Measurements from ENCODE around the gene COL16A1.

The COL16A1 gene

GRCh38 chr1:31640179-31640578 lies 63.6 kb downstream of the COL16A1 start:
- ChIA-PET POLR2A (no interaction called here), CTCF (interaction anchor here (1.7 to 2.3 kb wide), 2 partner anchors 106 to 149 kb away, joined by 5 to 7 read pairs; no protein-coding TSS in a partner anchor)
- no peak overlapping the region for H3K27ac ChIP-seq (ENCODE audit: extremely low read depth, low read depth, low read length)
- no peak overlapping the region for H3K4me3 ChIP-seq (ENCODE audit: low read depth, low read length)
- peaks cover 0 to 27% of the 10 kb centered on the region in 2 experiments; a peak in 1 of 3 replicates for H3K36me3 ChIP-seq (ENCODE audit: control insufficient read depth in 2 of 2, insufficient read depth in 1 of 2, low read length in 2 of 2)
- peaks cover 5% of the 10 kb centered on the region; the same call in 1 of the 2 replicates for H3K4me1 ChIP-seq (ENCODE audit: control insufficient read depth, insufficient read depth, low read length)
- no peak for TF ChIP-seq ZNF121 (tag by site-specific recombination; IDR thresholded peaks at IDR 0.05)
- no peak for TF ChIP-seq ZNF513 (tag by site-specific recombination; IDR thresholded peaks at IDR 0.05)
- no peak for TF ChIP-seq ZNF239 (tag by site-specific recombination; IDR thresholded peaks at IDR 0.05)
- TF ChIP-seq BCL11A (tag by site-specific recombination; IDR thresholded peaks at IDR 0.05; ENCODE audit: low read depth): no peak
- no peak for TF ChIP-seq ZNF350 (tag by site-specific recombination; IDR thresholded peaks at IDR 0.05)
- no peak for TF ChIP-seq ZNF280D (tag by site-specific recombination; IDR thresholded peaks at IDR 0.05)
- TF ChIP-seq EGR2 (tag by site-specific recombination; IDR thresholded peaks at IDR 0.05; ENCODE audit: low read depth): no peak
- H3K9me3 ChIP-seq (ENCODE audit: control insufficient read depth, insufficient read depth, low read depth, low read length): no peaks in the 10 kb centered on the region

GRCh38 chr1:31639543-31639942 lies 64.3 kb downstream of the COL16A1 start:
- POLR2A ChIA-PET: interaction anchor here (0.6 kb wide), 1 partner anchor 24 kb away, joined by 3 read pairs; no protein-coding TSS in a partner anchor
- Histone ChIP-seq H3K27ac (ENCODE audit: extremely low read depth, low read depth, low read length) (no peak overlapping the region), H3K4me3 (ENCODE audit: low read depth, low read length) (no peak overlapping the region), H3K4me1 (ENCODE audit: control insufficient read depth, insufficient read depth, low read length) (peaks cover 5% of the 10 kb centered on the region; the same call in 1 of the 2 replicates), H3K9me3 (ENCODE audit: control insufficient read depth, insufficient read depth, low read depth, low read length) (no peaks in the 10 kb centered on the region), H3K36me3 (ENCODE audit: control insufficient read depth in 2 of 2, insufficient read depth in 1 of 2, low read length in 2 of 2) (peaks cover 0 to 33% of the 10 kb centered on the region in 2 experiments; a peak in 1 of 3 replicates)
- peak; percentile 46; the same call in 1 of the 2 replicates for TF ChIP-seq ZNF692 (tag by site-specific recombination; IDR thresholded peaks at IDR 0.05)
- TF ChIP-seq ZFP69B (tag by site-specific recombination; IDR thresholded peaks at IDR 0.05): 0 out of 2 replicates have a peak, but pooled peaks have one; percentile 32
- no peak for TF ChIP-seq ZSCAN23 (tag by site-specific recombination; IDR thresholded peaks at IDR 0.05)
- TF ChIP-seq ZNF639 (tag by site-specific recombination; IDR thresholded peaks at IDR 0.05): no peak
- TF ChIP-seq PRDM4 (tag by site-specific recombination; IDR thresholded peaks at IDR 0.05): no peak
- no peak for TF ChIP-seq ZNF670 (tag by site-specific recombination; IDR thresholded peaks at IDR 0.05; ENCODE audit: low read depth)
- no peak for TF ChIP-seq ZNF701 (tag by site-specific recombination; IDR thresholded peaks at IDR 0.05)
- TF ChIP-seq ZNF266 (tag by site-specific recombination; IDR thresholded peaks at IDR 0.05; ENCODE audit: low read depth): no peak
- no peak for TF ChIP-seq ZNF585B (tag by site-specific recombination; IDR thresholded peaks at IDR 0.05)
- no peak for TF ChIP-seq ZNF529 (tag by site-specific recombination; IDR thresholded peaks at IDR 0.05; ENCODE audit: insufficient replicate concordance)
- no peak for TF ChIP-seq SP7 (tag by site-specific recombination; IDR thresholded peaks at IDR 0.05)
- peak; percentile 77 for TF ChIP-seq ZBTB17 (tag by site-specific recombination; IDR thresholded peaks at IDR 0.05)
- TF ChIP-seq KLF7 (tag by site-specific recombination; IDR thresholded peaks at IDR 0.05; ENCODE audit: borderline replicate concordance): no peak
- TF ChIP-seq ZNF350 (tag by site-specific recombination; IDR thresholded peaks at IDR 0.05): no peak
- TF ChIP-seq ZNF112 (tag by site-specific recombination; IDR thresholded peaks at IDR 0.05): no peak
- no peak for TF ChIP-seq ZNF274 (IDR thresholded peaks at IDR 0.05; ENCODE audit: low read length)
- no peak for TF ChIP-seq ZNF274 (tag by site-specific recombination; IDR thresholded peaks at IDR 0.05; ENCODE audit: borderline replicate concordance)
- CTCF ChIA-PET: interaction anchor here (2.3 kb wide), 1 partner anchor 150 kb away, joined by 7 read pairs; no protein-coding TSS in a partner anchor
